Measurements from ENCODE around the gene MMD.

- TF ChIP-seq BRD4 (CRISPR knock-in tag; IDR thresholded peaks at IDR 0.05) (no peak), ZBTB7A (CRISPR knock-in tag; IDR thresholded peaks at IDR 0.05) (no peak), ZNF816 (CRISPR knock-in tag; IDR thresholded peaks at IDR 0.05; ENCODE audit: borderline replicate concordance) (no peak), CTCF (CRISPR knock-in tag; IDR thresholded peaks at IDR 0.05) (no peak), ZUFSP (CRISPR knock-in tag; IDR thresholded peaks at IDR 0.05; ENCODE audit: borderline replicate concordance) (no peak), HMG20A (CRISPR knock-in tag; IDR thresholded peaks at IDR 0.05; ENCODE audit: borderline replicate concordance) (no peak), PRDM10 (CRISPR knock-in tag; IDR thresholded peaks at IDR 0.05; ENCODE audit: low read depth) (peak; percentile 6; the same call in 1 of the 2 replicates), TMF1 (CRISPR knock-in tag; IDR thresholded peaks at IDR 0.05; ENCODE audit: low read depth) (no peak), KDM2A (CRISPR knock-in tag; IDR thresholded peaks at IDR 0.05; ENCODE audit: borderline replicate concordance, low read depth) (no peak), BCL3 (CRISPR knock-in tag; IDR thresholded peaks at IDR 0.05) (no peak)
These were observed 10.9 kb upstream of the MMD start for GRCh38 chr17:55432358-55433028.
